Tibial nerve (tissue), 4 donors: ENCODE data around the gene CSTF2. TPM values are rescaled to one million over a fixed set of nuclear protein-coding genes. Genes with fewer than 3 reads are reported as not detected.

Source experiments
- DNase-seq, 2 donors: peaks; one replicate each; pipeline ENCODE4 v3.0.0-alpha.2; 2019; ENCODE audit warnings: low spot score in 2 of 2
- H3K27ac ChIP-seq, 4 donors: fragments of 200-600 bp; sonication (generic) in 3 of 4; one replicate each; pipeline ENCODE4 v1.5.1; 2017 to 2019; ENCODE audit warnings: mild to moderate bottlenecking in 1 of 4
- H3K27me3 ChIP-seq, 2 donors: fragments of 200-600 bp; sonication (generic) in 1 of 2; one replicate each; pipeline versions ENCODE4 v1.5.1 to v1.6.0; 2017 to 2019
- H3K36me3 ChIP-seq, 3 donors: fragments of 200-600 bp; sonication (generic); one replicate each; pipeline ENCODE4 v1.5.1; 2018 to 2019
- H3K4me1 ChIP-seq, 4 donors: fragments of 200-600 bp; sonication (generic) in 3 of 4; one replicate each; pipeline ENCODE4 v1.5.1; 2017 to 2019
- H3K4me3 ChIP-seq, 4 donors: fragments of 200-600 bp; sonication (generic) in 3 of 4; one replicate each; pipeline ENCODE4 v1.5.1; 2017 to 2019; ENCODE audit warnings: mild to moderate bottlenecking in 1 of 4, moderate library complexity in 1 of 4
- H3K9me3 ChIP-seq, 4 donors: fragments of 200-600 bp; sonication (generic) in 3 of 4; one replicate each; pipeline ENCODE4 v1.5.1; 2017 to 2019
- EP300 ChIP-seq, 2 donors: sonication (generic); formaldehyde crosslinking; IDR thresholded peaks; one replicate each; pipeline ENCODE4 v1.6.1; 2017; ENCODE audit warnings: antibody characterized with exemption in 2 of 2, mild to moderate bottlenecking in 1 of 2
- POLR2A ChIP-seq, 2 donors: fragments of 450-650 bp; IDR thresholded peaks; one replicate each; pipeline ENCODE4 v1.6.1; 2017; ENCODE audit warnings: antibody characterized with exemption in 2 of 2, mild to moderate bottlenecking in 2 of 2, moderate library complexity in 2 of 2
- WGBS, 2 donors: methylation state at CpG; one replicate each; pipeline ENCODE4 v1.1.5; 2018; 5-methylcytosine and 5-hydroxymethylcytosine counted together
- total RNA-seq, 4 donors: library from RNA; depleted of rRNA; stranded (reverse); fragments of >200 nt; gene quantifications; one replicate each; pipeline ENCODE4 v1.1.0, GENCODE V29; 2016
- TF ChIP-seq, protein P1 (sequence below), 5 experiments: fragments of 200-600 bp in 3 of 5; fragments of 450-650 bp in 2 of 5; sonication (generic) in 3 of 5; IDR thresholded peaks; one replicate each; pipeline ENCODE4 v1.5.1; 2016 to 2019; ENCODE audit warnings: antibody characterized with exemption in 5 of 5, mild to moderate bottlenecking in 3 of 5, moderate library complexity in 2 of 5

CSTF2 gene
- total RNA-seq, 4 donors from 2014 or later, result 5.7 to 17.7 (median 14.2) TPM

DNA sequence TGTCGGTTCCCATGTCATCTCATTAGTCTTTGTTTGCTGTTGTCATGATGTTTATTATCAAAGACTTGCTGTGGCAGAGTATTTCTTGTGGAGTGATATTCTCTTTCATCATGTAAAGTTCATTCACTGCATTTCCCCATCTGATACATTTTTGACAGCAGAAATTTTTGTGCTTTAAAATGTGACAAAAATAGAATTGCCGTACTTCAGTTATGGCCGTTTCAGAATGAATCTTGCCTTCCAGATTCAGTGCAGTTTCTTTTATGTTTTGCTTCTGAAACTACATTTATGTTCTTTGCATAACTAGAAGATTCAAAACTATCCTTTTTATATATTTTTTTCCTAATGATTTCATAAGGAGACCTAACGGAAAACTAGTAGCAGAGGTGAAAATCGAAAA, 10.0 kb downstream of the CSTF2 start:
- TF ChIP-seq, protein P1, sequence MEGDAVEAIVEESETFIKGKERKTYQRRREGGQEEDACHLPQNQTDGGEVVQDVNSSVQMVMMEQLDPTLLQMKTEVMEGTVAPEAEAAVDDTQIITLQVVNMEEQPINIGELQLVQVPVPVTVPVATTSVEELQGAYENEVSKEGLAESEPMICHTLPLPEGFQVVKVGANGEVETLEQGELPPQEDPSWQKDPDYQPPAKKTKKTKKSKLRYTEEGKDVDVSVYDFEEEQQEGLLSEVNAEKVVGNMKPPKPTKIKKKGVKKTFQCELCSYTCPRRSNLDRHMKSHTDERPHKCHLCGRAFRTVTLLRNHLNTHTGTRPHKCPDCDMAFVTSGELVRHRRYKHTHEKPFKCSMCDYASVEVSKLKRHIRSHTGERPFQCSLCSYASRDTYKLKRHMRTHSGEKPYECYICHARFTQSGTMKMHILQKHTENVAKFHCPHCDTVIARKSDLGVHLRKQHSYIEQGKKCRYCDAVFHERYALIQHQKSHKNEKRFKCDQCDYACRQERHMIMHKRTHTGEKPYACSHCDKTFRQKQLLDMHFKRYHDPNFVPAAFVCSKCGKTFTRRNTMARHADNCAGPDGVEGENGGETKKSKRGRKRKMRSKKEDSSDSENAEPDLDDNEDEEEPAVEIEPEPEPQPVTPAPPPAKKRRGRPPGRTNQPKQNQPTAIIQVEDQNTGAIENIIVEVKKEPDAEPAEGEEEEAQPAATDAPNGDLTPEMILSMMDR (IDR thresholded peaks at IDR 0.05), result no peak
- no peak for TF ChIP-seq POLR2A (IDR thresholded peaks at IDR 0.05)
- no peak for TF ChIP-seq EP300 (IDR thresholded peaks at IDR 0.05)
- DNase-seq, result no peak
- peaks cover 0 to 79% (median 0%) of the 10 kb centered on the region in 3 donors for H3K36me3 ChIP-seq
- H3K27ac ChIP-seq, result no peak overlapping the region
- H3K4me3 ChIP-seq, result no peak overlapping the region
- H3K4me1 ChIP-seq, result no peaks in the 10 kb centered on the region
- H3K9me3 ChIP-seq, result no peaks in the 10 kb centered on the region
- peaks cover 0 to 8% of the 10 kb centered on the region in 2 donors for H3K27me3 ChIP-seq
- WGBS, 2 donors, result 90 to 95% methylated on average over 5 of the region's 5 CpGs

DNA sequence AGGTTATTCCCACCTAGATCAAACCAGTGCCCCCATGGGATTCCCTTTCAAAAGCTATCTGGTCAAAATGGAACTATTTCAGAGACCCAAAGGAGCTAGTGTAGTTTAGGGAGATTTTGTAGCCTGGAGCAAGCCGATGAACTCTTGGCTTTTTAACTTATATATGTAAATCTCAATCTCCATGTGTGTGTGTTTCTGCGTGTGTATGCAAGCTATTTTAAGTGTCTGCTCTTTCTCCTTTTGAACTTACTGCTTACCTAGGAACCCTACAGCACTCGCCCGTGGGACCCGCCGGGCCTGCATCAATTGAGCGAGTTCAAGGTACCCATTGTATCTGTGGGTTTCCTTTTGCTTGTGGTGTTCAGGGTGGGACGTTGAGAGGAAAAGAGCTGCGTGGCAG, 10.4 kb downstream of the CSTF2 start:
- 90 to 94% methylated on average over 9 of the region's 9 CpGs for WGBS, 2 donors
- no peaks in the 10 kb centered on the region for H3K9me3 ChIP-seq
- no peaks in the 10 kb centered on the region for H3K4me1 ChIP-seq
- peaks cover 0 to 8% of the 10 kb centered on the region in 2 donors for H3K27me3 ChIP-seq
- peaks cover 0 to 79% (median 0%) of the 10 kb centered on the region in 3 donors for H3K36me3 ChIP-seq
- no peak overlapping the region for H3K4me3 ChIP-seq
- no peak overlapping the region for H3K27ac ChIP-seq
- TF ChIP-seq POLR2A (IDR thresholded peaks at IDR 0.05) (no peak), EP300 (IDR thresholded peaks at IDR 0.05) (no peak)
- TF ChIP-seq, protein P1 (IDR thresholded peaks at IDR 0.05), result no peak
- DNase-seq, result no peak

GRCh38 chrX:100831219-100831946, 11.2 kb downstream of the CSTF2 start:
- TF ChIP-seq EP300 (IDR thresholded peaks at IDR 0.05) (no peak), POLR2A (IDR thresholded peaks at IDR 0.05) (no peak)
- TF ChIP-seq, protein P1 (IDR thresholded peaks at IDR 0.05), result no peak
- Histone ChIP-seq H3K4me1 (no peaks in the 10 kb centered on the region), H3K27ac (no peak overlapping the region), H3K36me3 (peaks cover 0 to 77% (median 0%) of the 10 kb centered on the region in 3 donors), H3K4me3 (no peak overlapping the region), H3K27me3 (peaks cover 0 to 8% of the 10 kb centered on the region in 2 donors), H3K9me3 (no peaks in the 10 kb centered on the region)
- DNase-seq, result no peak
- WGBS, 2 donors, result 88 to 97% methylated on average over 7 to 9 of the region's 9 CpGs

DNA sequence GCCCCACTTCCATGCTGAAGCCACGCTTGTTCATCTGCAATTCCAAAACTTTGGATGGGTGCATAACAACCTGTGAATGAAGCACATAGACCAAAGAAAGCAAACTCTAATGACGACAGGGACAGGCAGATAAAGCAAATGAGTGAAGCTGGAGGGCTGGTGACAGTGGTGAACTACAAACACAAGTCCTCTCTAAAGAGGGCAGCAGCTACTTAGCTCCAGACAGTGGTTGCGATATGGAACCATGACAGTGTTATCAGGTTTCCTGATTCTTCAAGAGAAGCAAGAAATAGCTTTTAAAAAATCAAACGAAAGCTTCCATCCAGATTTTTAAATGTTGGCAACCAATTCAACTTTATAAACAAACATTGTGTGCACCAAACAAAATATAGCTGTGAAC, 30.1 kb downstream of the CSTF2 start:
- H3K4me1 ChIP-seq, result no peaks in the 10 kb centered on the region

DNA sequence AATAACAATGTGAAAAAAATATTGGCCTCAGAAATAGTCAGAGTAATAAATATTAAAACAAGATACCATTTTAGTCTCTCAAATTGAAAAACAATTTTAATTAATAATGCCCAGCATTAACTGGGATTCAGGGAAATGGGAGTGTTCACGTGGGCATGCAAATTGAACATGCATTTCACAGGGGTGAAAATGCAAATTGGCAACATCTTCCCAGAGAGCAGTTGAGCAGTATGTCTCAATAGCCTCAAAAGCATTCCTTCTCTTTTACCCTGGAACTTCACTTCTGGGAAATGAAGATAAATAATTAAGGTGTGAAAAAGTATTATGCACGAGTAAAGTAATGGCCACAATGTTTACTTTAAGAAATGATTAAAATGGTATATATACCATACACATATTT, 32.6 kb downstream of the CSTF2 start:
- H3K27ac ChIP-seq, result no peak overlapping the region
- 53 to 60% methylated on average over 2 of the region's 2 CpGs for WGBS, 2 donors
- DNase-seq, result no peak
- peaks cover 0 to 11% of the 10 kb centered on the region in 2 donors for H3K27me3 ChIP-seq
- no peaks in the 10 kb centered on the region for H3K4me1 ChIP-seq
- TF ChIP-seq POLR2A (IDR thresholded peaks at IDR 0.05), result no peak
- no peaks in the 10 kb centered on the region for H3K36me3 ChIP-seq
- H3K9me3 ChIP-seq, result no peaks in the 10 kb centered on the region
- no peak overlapping the region for H3K4me3 ChIP-seq

More for the DNA sequence above, 30.1 kb downstream of the CSTF2 start:
- TF ChIP-seq, protein P1 (IDR thresholded peaks at IDR 0.05), result no peak
- TF ChIP-seq POLR2A (IDR thresholded peaks at IDR 0.05) (no peak), EP300 (IDR thresholded peaks at IDR 0.05) (no peak)
- no peak for DNase-seq
- no peaks in the 10 kb centered on the region for H3K36me3 ChIP-seq
- H3K9me3 ChIP-seq, result no peaks in the 10 kb centered on the region
- no peak overlapping the region for H3K4me3 ChIP-seq
- WGBS, 2 donors, result 68 to 80% methylated on average over 4 of the region's 4 CpGs
- H3K27me3 ChIP-seq, result peaks cover 0 to 14% of the 10 kb centered on the region in 2 donors
- no peak overlapping the region for H3K27ac ChIP-seq
